HG03469 (cell line): ENCODE measurements around the gene CAMK1D.

Source experiments
- ATAC-seq: cut with Tn5 transposase; IDR thresholded peaks from one replicate; pipeline ENCODE4 v1.9.1; 2021; ENCODE audit warnings: mild to moderate bottlenecking, moderate library complexity, moderate number of reproducible peaks; ENCODE audit not compliant: unreplicated experiment

The CAMK1D gene

GRCh38 chr10:12397941-12398340 is 48.6 kb downstream of the CAMK1D start:
- no peak for ATAC-seq

GRCh38 chr10:12400266-12400931 is 51.1 kb downstream of the CAMK1D start:
- no peak for ATAC-seq

- ATAC-seq: no peak
Observed at GRCh38 chr10:12401466-12401865, 52.1 kb downstream of the CAMK1D start.

- no peak for ATAC-seq
Observed at GRCh38 chr10:12403119-12403518, 53.8 kb downstream of the CAMK1D start.

DNA sequence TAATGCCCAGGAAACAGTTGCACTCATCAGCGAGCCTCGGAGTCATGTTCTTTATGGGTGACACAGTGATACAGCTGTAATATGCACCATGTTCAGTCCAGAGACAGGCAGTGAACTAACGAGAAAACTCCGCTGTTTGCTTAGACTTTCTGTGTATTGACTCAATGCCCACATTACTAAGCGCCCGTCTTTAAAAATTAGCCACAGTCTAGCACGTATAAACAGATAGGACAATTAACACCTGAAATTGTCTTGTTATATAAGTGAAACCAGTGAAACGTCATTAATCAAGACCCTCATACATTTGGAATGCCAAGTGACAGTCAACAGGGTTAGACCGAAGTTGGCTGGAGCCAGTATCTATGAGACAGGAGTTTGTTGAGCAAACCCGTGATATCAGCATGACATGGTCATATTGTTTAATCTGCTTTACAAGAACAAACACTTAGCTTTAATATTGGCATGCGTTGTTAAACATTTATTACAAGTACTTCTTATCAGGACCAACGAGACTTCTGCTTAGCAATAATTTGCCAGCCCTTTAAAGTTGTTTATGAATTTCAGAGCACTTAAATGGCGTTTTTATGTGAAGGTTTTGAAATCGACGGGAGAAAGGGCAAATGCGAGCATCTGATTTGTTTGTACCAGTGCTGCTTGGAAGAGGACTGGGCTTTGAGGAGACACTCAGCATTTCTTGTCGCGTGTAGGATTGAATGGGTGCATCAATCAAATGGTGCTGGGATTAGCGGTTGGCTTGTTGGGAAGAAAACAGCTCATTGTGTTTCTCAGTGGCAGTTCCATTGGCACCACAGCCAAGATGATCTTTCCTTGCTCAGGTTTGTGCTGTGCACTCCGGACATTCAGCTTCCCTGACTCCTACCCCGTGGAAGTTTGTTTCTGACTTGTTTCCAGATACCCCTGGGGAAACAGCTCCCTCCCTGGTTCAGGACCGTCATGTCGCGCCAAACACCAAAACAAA is 56.3 kb downstream of the CAMK1D start:
- ATAC-seq: no peak

- ATAC-seq: no peak
Observed at GRCh38 chr10:12406764-12407400, 57.5 kb downstream of the CAMK1D start.

- no peak for ATAC-seq
Observed at GRCh38 chr10:12408472-12408871, 59.1 kb downstream of the CAMK1D start.

GRCh38 chr10:12409161-12409560 is 59.8 kb downstream of the CAMK1D start:
- no peak for ATAC-seq

DNA sequence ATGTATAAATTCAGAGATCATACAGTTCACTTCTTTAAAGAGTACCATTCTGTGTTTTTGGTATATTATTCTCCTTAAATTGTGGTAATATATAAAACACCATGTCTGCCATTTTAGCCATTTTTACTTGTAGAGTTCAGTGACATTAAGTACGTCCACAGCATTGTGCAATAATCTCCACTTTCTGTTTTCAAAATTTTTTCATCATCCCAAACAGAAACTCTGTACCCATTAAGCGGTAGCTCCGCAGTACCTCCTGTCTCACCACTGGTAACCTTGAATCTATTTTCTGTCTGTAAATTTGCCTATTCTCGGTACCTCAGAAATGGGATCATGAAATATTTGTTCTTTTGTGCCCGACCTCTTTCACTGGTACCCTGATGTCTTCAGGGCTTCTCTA is 60.3 kb downstream of the CAMK1D start:
- no peak for ATAC-seq

DNA sequence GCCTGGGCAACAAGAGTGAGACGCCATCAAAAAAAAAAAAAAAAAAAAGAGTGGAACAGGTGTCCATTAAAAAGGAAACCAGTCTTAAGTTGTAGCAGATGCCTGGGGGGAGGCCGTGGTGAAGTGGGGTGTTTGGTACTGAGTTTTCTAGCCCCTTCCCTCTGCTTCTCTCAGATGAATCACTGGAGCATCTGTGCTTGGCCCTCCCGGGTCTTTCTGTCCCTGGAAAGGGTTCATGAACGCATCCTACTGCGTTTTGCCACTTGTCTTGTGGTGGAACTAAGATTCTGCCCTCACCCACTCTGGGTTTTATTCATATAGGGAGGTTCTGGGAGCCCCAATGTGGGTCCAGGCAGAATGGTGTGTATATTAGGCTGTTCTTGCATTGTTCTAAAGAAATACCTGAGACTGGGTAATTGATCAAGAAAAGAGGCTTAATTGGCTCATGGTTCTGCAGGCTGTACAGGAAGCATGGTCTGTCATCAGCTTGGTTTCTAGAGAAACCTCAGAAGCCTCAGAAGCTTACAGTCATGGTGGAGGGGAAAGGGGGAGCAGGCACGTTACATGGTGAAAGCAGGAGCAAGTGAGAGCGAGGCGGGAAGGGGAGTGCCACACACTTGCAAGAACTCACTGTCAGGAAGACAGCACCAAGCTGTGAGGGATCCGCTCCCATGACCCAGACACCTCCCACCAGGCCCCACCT is 63.5 kb downstream of the CAMK1D start:
- ATAC-seq: no peak

- ATAC-seq: no peak
Observed at GRCh38 chr10:12413369-12413711, 64.0 kb downstream of the CAMK1D start.

DNA sequence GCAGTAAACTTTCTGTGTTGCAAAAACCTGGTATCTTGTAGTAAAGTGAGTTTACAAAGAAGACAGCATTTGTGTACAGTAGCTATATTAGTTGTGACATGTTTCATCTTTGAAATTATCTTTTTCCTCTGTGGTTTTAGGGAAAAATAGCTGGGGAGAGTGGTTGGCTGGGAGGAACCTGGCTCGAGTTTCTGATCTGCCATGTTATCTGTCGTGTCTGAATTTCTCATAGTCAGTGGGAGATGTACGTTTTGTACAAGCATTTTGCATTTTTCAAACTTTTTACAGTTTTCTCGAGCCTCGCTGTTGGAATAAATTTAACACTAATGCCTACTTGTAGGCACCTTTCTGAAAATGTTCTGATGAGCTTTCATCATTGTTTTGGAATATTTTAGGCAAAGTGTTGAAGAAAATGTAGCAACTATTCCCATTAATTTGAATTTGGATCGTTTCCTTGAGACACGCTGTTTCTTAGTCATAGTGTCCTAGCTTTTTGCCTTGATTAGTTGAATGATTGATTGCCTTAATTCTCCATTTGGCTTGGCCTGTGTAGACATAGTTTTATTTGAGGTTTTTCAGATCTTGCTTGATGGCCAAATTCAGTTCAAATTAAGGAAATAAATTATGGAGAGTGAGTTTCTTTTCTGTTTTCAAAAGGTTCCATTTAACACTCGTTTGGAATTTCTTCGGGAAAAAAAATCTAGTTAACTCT is 65.1 kb downstream of the CAMK1D start:
- no peak for ATAC-seq

GRCh38 chr10:12416344-12417050 is 67.2 kb downstream of the CAMK1D start:
- ATAC-seq: no peak

DNA sequence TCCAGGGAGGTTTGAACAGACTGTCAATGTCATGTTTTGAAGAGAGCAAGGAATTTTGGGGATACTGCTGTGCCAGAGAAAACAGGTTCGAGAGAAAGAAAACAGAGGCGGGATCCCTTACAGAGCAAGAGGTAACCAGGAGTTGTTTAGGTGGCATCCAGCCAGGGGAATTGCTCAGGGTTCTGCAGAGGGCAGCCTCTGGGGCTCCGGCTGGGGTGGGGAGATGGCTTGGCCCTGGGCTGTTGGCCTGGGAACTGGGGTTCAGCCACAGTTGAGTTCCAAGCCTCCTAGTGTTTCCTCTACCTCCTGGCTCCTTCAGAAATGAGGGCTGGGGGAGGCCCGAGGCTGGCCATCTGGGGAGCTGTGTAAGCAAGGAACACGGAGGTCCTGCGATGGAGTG is 68.0 kb downstream of the CAMK1D start:
- no peak for ATAC-seq

- no peak for ATAC-seq
Observed at GRCh38 chr10:12418000-12418399, 68.7 kb downstream of the CAMK1D start.

DNA sequence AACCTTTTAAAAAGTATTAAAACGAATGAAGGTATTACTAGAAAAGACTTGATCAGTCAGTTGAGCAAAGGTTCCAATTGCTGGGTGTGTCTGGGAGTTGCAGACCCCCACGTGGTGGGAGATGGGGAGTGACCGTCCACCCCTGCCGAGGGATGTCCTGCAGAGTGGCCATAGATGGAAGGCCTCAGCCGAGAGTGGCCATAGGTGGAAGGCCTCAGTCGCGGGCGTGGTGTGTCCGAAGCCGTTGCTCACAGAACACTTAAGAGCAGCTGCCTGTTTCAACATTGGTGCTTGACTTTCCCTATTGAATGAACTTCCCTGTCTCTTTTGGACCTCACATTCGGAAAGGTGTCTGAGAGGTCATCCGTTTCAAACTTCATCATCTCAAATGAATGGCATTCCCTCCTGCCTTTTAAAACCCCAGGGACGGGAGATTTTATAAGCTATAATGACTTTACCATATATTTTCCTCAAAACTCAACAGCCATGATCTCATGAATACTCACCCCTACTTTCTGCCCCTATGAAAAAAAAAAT is 69.4 kb downstream of the CAMK1D start:
- no peak for ATAC-seq

DNA sequence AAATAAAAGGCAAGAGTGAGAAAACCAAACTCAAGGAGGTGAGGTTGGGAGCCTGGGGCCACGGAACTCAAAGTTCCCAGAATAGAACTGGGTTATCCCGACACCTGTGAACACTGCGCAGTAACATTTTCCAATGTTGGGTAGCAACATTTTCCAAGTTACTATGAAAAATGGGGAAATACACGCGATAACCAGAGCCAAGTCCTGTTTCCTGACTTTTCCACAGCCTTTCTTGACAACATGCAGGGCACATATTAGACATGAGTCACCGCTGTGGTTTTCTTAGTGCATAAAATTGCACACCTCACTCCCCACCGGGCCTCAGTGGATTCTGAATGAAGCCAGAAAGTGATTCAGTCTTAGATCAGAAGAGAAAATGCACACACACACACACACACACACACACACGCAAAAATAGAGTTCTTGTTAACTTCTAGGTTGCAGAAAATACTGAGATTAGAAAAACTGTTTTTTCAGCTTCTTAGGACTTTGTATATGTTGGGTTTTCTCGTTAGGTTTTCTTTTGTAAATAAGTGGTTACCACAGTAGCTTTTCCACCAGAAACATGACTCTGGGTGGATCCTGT is 70.0 kb downstream of the CAMK1D start:
- ATAC-seq: no peak

- no peak for ATAC-seq
Observed at GRCh38 chr10:12420530-12421120, 71.3 kb downstream of the CAMK1D start.

DNA sequence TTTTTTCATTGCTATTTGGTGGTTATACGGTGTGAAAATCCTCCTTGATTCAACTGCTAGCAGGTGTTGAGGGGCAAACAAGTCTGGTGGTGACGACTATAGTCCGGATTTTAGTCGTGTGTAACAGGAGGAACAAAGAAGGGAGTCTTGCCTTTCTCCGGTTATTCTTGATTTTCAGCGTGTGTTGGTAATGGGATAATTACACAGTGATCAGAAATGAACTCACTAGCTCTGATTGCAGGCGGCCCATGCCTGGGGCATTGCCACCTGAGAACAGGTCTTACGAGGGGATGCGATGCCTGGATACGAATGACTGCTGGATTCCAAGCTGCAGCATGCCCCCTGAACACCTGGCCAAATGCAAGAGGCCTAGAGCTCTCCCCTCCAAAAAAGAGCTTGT is 72.8 kb downstream of the CAMK1D start:
- ATAC-seq: no peak
